GM23338 (cell line): ENCODE results near the gene COL18A1. TPM values are rescaled to one million over a fixed set of nuclear protein-coding genes. Genes with fewer than 3 reads are reported as not detected.

Experiments used
- ATAC-seq: fragments of 200-7000 bp; cut with Tn5 transposase; 3 replicates; pipeline ENCODE4 v1.9.1; 2020
- DNase-seq: peaks from one replicate; pipeline ENCODE4 v3.0.0-alpha.2; 2015; ENCODE audit warnings: low spot score
- H2AFZ ChIP-seq: fragments of 200-600 bp; sonication (generic); 2 replicates; pipeline ENCODE4 v1.8.0; 2016; ENCODE audit warnings: antibody characterized with exemption, mild to moderate bottlenecking, moderate library complexity
- H3F3A ChIP-seq: fragments of 200-600 bp; sonication (generic); replicated peaks from 2 replicates; pipeline ENCODE4 v1.8.0; 2017; ENCODE audit warnings: antibody characterized with exemption, mixed run types, low read depth
- H3K27ac ChIP-seq: fragments of 200-600 bp; sonication (generic); 2 replicates; pipeline ENCODE4 v1.6.1; 2016; ENCODE audit warnings: low read depth
- H3K27me3 ChIP-seq: fragments of 200-600 bp; sonication (generic); 2 replicates; pipeline ENCODE4 v1.8.0; 2016; ENCODE audit warnings: mild to moderate bottlenecking, mixed run types, moderate library complexity; ENCODE audit not compliant: insufficient read depth
- H3K36me3 ChIP-seq: fragments of 200-600 bp; sonication (generic); 2 replicates; pipeline ENCODE4 v1.8.0; 2016; ENCODE audit warnings: mild to moderate bottlenecking; ENCODE audit not compliant: insufficient read depth
- H3K4me1 ChIP-seq: fragments of 200-600 bp; sonication (generic); 2 replicates; pipeline ENCODE4 v1.8.0; 2016; ENCODE audit warnings: mild to moderate bottlenecking, moderate library complexity; ENCODE audit not compliant: insufficient read depth
- H3K4me2 ChIP-seq: fragments of 200-600 bp; sonication (generic); 2 replicates; pipeline ENCODE4 v1.7.1; 2017; ENCODE audit warnings: mixed run types
- H3K4me3 ChIP-seq: fragments of 200-600 bp; sonication (generic); 2 replicates; pipeline ENCODE4 v1.6.1; 2016; ENCODE audit warnings: mixed run types
- H3K79me2 ChIP-seq: fragments of 200-600 bp; sonication (generic); replicated peaks from 2 replicates; pipeline ENCODE4 v1.8.0; 2017; ENCODE audit warnings: mild to moderate bottlenecking; ENCODE audit not compliant: insufficient read depth
- H3K9me2 ChIP-seq: fragments of 200-600 bp; sonication (generic); 2 replicates; pipeline ENCODE4 v1.8.0; 2017; ENCODE audit not compliant: insufficient read depth
- H4K20me1 ChIP-seq: fragments of 200-600 bp; sonication (generic); replicated peaks from 2 replicates; pipeline ENCODE4 v1.8.0; 2017; ENCODE audit warnings: mild to moderate bottlenecking; ENCODE audit not compliant: insufficient read depth
- H3K27ac Mint-ChIP-seq: 2 replicates; pipeline ENCODE4 v1.8.0; 2020; ENCODE audit warnings: inconsistent platforms, mild to moderate bottlenecking, moderate library complexity, mixed read lengths
- H3K27me3 Mint-ChIP-seq: 3 replicates; pipeline ENCODE4 v1.8.0; 2022; ENCODE audit warnings: low read depth, mild to moderate bottlenecking, moderate library complexity, mixed read lengths, inconsistent platforms; ENCODE audit not compliant: insufficient read depth, poor library complexity
- H3K36me3 Mint-ChIP-seq: 3 replicates; pipeline ENCODE4 v1.8.0; 2021; ENCODE audit warnings: low read depth, mild to moderate bottlenecking, inconsistent platforms, moderate library complexity, mixed read lengths
- H3K4me1 Mint-ChIP-seq: 3 replicates; pipeline ENCODE4 v1.8.0; 2020; ENCODE audit warnings: mild to moderate bottlenecking, inconsistent platforms, mixed read lengths
- H3K4me3 Mint-ChIP-seq: 3 replicates; pipeline ENCODE4 v1.8.0; 2021; ENCODE audit warnings: moderate library complexity, mild to moderate bottlenecking, inconsistent platforms, mixed read lengths
- H3K9me3 Mint-ChIP-seq: 3 replicates; pipeline ENCODE4 v1.8.0; 2020; ENCODE audit warnings: moderate library complexity, mild to moderate bottlenecking, inconsistent platforms, mixed read lengths
- CREB1 ChIP-seq: fragments of 250-450 bp; sonication (Bioruptor Pico); IDR thresholded peaks from 2 replicates; pipeline ENCODE4 v1.5.0; 2020; ENCODE audit warnings: low read depth, mild to moderate bottlenecking, moderate library complexity
- EZH2 ChIP-seq: fragments of 200-600 bp; sonication (generic); IDR thresholded peaks from one replicate; pipeline ENCODE4 v1.8.0; 2017; ENCODE audit warnings: antibody characterized with exemption, mild to moderate bottlenecking, low read depth; ENCODE audit not compliant: unreplicated experiment
- EZH2phosphoT487 ChIP-seq: fragments of 200-600 bp; sonication (generic); IDR thresholded peaks from one replicate; pipeline ENCODE4 v1.8.1; 2018; ENCODE audit warnings: antibody characterized with exemption; ENCODE audit not compliant: unreplicated experiment
- JUNB ChIP-seq: IDR thresholded peaks from one replicate; pipeline ENCODE4 v1.6.1; 2016; ENCODE audit warnings: antibody characterized with exemption; ENCODE audit not compliant: unreplicated experiment
- NANOG ChIP-seq: IDR thresholded peaks from 2 replicates; pipeline ENCODE4 v1.6.1; 2016; ENCODE audit warnings: antibody characterized with exemption, borderline replicate concordance
- POLR2AphosphoS5 ChIP-seq: IDR thresholded peaks from 2 replicates; pipeline ENCODE4 v1.6.1; 2016; ENCODE audit warnings: antibody characterized with exemption, low read depth
- STAT1 ChIP-seq: IDR thresholded peaks from one replicate; pipeline ENCODE4 v1.6.1; 2016; ENCODE audit warnings: antibody characterized with exemption; ENCODE audit not compliant: unreplicated experiment
- ZNF114 ChIP-seq: fragments of 250-450 bp; sonication (Bioruptor Pico); IDR thresholded peaks from 2 replicates; pipeline ENCODE4 v1.5.0; 2020; ENCODE audit warnings: mild to moderate bottlenecking, moderate library complexity
- ZNF331 ChIP-seq: fragments of 250-450 bp; sonication (Bioruptor Pico); IDR thresholded peaks from 2 replicates; pipeline ENCODE4 v1.5.0; 2020; ENCODE audit warnings: low read depth, mild to moderate bottlenecking, moderate library complexity
- polyA plus RNA-seq: library from polyadenylated mRNA; unstranded; fragments of >200 nt; fragmentation: Nextera tagmentation; extraction: Ambion mirVana; gene quantifications from 2 replicates; pipeline ENCODE4 v1.2.1, GENCODE V29; 2016
- total RNA-seq: library from RNA; depleted of rRNA; stranded (reverse); fragments of >200 nt; shearing (Covaris generic); gene quantifications from 2 replicates; pipeline ENCODE4 v1.2.3, GENCODE V29; 2014
- TF ChIP-seq, protein P1 (sequence below): fragments of 250-450 bp; sonication (Bioruptor Pico); IDR thresholded peaks from 2 replicates; pipeline ENCODE4 v1.5.0; 2020; ENCODE audit warnings: mild to moderate bottlenecking, moderate library complexity
- TF ChIP-seq, protein P2 (sequence below), 2 experiments: fragments of 200-600 bp in 1 of 2; sonication (generic) in 1 of 2; conservative IDR thresholded peaks; 2 replicates each; pipeline versions ENCODE4 v1.5.1 to v1.6.1; 2016 to 2017; ENCODE audit warnings: antibody characterized with exemption in 2 of 2, low read depth in 2 of 2, mild to moderate bottlenecking in 2 of 2, moderate library complexity in 1 of 2
- TF ChIP-seq, protein P3 (sequence below): IDR thresholded peaks from 2 replicates; pipeline ENCODE4 v1.6.1; 2016; ENCODE audit warnings: antibody characterized with exemption
- TF ChIP-seq, protein P4 (sequence below): IDR thresholded peaks from one replicate; pipeline ENCODE4 v1.6.1; 2018; ENCODE audit warnings: antibody characterized with exemption; ENCODE audit not compliant: unreplicated experiment

Gene COL18A1
- total and polyA plus RNA-seq, 2 experiments from 2014 or later: 38.4 to 430 TPM

- peaks cover 4% of the 10 kb centered on the region for H3K4me1 Mint-ChIP-seq
- H3K4me3 Mint-ChIP-seq: no peak overlapping the region
- Histone ChIP-seq H3K27ac (no peak overlapping the region), H3K4me2 (no peak overlapping the region), H3K9me2 (no peaks in the 10 kb centered on the region), H3K27me3 (no peaks in the 10 kb centered on the region), H3K4me1 (no peaks in the 10 kb centered on the region; the same call in 1 of the 2 replicates), H3K4me3 (no peak overlapping the region), H3K36me3 (no peaks in the 10 kb centered on the region), H3F3A (no peaks in the 10 kb centered on the region), H4K20me1 (peaks cover 8% of the 10 kb centered on the region; the same call in 1 of the 2 replicates), H3K79me2 (peaks cover 33% of the 10 kb centered on the region), H2AFZ (no peak overlapping the region)
- DNase-seq (no peak), ATAC-seq (no peak)
- TF ChIP-seq POLR2AphosphoS5: no peak
- TF ChIP-seq EZH2: no peak
- no peak for TF ChIP-seq NANOG
- TF ChIP-seq ZNF114: no peak
- no peak for TF ChIP-seq EZH2phosphoT487
- TF ChIP-seq ZNF331 (CRISPR knock-in tag): no peak
- TF ChIP-seq JUNB: no peak
- TF ChIP-seq, protein P1, sequence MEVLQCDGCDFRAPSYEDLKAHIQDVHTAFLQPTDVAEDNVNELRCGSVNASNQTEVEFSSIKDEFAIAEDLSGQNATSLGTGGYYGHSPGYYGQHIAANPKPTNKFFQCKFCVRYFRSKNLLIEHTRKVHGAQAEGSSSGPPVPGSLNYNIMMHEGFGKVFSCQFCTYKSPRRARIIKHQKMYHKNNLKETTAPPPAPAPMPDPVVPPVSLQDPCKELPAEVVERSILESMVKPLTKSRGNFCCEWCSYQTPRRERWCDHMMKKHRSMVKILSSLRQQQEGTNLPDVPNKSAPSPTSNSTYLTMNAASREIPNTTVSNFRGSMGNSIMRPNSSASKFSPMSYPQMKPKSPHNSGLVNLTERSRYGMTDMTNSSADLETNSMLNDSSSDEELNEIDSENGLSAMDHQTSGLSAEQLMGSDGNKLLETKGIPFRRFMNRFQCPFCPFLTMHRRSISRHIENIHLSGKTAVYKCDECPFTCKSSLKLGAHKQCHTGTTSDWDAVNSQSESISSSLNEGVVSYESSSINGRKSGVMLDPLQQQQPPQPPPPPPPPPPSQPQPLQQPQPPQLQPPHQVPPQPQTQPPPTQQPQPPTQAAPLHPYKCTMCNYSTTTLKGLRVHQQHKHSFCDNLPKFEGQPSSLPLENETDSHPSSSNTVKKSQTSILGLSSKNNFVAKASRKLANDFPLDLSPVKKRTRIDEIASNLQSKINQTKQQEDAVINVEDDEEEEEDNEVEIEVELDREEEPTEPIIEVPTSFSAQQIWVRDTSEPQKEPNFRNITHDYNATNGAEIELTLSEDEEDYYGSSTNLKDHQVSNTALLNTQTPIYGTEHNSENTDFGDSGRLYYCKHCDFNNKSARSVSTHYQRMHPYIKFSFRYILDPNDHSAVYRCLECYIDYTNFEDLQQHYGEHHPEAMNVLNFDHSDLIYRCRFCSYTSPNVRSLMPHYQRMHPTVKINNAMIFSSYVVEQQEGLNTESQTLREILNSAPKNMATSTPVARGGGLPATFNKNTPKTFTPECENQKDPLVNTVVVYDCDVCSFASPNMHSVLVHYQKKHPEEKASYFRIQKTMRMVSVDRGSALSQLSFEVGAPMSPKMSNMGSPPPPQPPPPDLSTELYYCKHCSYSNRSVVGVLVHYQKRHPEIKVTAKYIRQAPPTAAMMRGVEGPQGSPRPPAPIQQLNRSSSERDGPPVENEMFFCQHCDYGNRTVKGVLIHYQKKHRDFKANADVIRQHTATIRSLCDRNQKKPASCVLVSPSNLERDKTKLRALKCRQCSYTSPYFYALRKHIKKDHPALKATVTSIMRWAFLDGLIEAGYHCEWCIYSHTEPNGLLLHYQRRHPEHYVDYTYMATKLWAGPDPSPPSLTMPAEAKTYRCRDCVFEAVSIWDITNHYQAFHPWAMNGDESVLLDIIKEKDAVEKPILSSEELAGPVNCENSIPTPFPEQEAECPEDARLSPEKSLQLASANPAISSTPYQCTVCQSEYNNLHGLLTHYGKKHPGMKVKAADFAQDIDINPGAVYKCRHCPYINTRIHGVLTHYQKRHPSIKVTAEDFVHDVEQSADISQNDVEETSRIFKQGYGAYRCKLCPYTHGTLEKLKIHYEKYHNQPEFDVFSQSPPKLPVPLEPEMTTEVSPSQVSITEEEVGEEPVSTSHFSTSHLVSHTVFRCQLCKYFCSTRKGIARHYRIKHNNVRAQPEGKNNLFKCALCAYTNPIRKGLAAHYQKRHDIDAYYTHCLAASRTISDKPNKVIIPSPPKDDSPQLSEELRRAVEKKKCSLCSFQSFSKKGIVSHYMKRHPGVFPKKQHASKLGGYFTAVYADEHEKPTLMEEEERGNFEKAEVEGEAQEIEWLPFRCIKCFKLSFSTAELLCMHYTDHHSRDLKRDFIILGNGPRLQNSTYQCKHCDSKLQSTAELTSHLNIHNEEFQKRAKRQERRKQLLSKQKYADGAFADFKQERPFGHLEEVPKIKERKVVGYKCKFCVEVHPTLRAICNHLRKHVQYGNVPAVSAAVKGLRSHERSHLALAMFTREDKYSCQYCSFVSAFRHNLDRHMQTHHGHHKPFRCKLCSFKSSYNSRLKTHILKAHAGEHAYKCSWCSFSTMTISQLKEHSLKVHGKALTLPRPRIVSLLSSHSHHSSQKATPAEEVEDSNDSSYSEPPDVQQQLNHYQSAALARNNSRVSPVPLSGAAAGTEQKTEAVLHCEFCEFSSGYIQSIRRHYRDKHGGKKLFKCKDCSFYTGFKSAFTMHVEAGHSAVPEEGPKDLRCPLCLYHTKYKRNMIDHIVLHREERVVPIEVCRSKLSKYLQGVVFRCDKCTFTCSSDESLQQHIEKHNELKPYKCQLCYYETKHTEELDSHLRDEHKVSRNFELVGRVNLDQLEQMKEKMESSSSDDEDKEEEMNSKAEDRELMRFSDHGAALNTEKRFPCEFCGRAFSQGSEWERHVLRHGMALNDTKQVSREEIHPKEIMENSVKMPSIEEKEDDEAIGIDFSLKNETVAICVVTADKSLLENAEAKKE (CRISPR knock-in tag): no peak
- no peak for TF ChIP-seq CREB1 (CRISPR knock-in tag)
- TF ChIP-seq, protein P2, sequence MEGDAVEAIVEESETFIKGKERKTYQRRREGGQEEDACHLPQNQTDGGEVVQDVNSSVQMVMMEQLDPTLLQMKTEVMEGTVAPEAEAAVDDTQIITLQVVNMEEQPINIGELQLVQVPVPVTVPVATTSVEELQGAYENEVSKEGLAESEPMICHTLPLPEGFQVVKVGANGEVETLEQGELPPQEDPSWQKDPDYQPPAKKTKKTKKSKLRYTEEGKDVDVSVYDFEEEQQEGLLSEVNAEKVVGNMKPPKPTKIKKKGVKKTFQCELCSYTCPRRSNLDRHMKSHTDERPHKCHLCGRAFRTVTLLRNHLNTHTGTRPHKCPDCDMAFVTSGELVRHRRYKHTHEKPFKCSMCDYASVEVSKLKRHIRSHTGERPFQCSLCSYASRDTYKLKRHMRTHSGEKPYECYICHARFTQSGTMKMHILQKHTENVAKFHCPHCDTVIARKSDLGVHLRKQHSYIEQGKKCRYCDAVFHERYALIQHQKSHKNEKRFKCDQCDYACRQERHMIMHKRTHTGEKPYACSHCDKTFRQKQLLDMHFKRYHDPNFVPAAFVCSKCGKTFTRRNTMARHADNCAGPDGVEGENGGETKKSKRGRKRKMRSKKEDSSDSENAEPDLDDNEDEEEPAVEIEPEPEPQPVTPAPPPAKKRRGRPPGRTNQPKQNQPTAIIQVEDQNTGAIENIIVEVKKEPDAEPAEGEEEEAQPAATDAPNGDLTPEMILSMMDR (conservative IDR thresholded peaks at IDR 0.05; ENCODE audit: low read depth in 2 of 2): no peak
- TF ChIP-seq STAT1: no peak
- TF ChIP-seq, protein P3, sequence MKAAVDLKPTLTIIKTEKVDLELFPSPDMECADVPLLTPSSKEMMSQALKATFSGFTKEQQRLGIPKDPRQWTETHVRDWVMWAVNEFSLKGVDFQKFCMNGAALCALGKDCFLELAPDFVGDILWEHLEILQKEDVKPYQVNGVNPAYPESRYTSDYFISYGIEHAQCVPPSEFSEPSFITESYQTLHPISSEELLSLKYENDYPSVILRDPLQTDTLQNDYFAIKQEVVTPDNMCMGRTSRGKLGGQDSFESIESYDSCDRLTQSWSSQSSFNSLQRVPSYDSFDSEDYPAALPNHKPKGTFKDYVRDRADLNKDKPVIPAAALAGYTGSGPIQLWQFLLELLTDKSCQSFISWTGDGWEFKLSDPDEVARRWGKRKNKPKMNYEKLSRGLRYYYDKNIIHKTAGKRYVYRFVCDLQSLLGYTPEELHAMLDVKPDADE: no peak
- TF ChIP-seq, protein P4, sequence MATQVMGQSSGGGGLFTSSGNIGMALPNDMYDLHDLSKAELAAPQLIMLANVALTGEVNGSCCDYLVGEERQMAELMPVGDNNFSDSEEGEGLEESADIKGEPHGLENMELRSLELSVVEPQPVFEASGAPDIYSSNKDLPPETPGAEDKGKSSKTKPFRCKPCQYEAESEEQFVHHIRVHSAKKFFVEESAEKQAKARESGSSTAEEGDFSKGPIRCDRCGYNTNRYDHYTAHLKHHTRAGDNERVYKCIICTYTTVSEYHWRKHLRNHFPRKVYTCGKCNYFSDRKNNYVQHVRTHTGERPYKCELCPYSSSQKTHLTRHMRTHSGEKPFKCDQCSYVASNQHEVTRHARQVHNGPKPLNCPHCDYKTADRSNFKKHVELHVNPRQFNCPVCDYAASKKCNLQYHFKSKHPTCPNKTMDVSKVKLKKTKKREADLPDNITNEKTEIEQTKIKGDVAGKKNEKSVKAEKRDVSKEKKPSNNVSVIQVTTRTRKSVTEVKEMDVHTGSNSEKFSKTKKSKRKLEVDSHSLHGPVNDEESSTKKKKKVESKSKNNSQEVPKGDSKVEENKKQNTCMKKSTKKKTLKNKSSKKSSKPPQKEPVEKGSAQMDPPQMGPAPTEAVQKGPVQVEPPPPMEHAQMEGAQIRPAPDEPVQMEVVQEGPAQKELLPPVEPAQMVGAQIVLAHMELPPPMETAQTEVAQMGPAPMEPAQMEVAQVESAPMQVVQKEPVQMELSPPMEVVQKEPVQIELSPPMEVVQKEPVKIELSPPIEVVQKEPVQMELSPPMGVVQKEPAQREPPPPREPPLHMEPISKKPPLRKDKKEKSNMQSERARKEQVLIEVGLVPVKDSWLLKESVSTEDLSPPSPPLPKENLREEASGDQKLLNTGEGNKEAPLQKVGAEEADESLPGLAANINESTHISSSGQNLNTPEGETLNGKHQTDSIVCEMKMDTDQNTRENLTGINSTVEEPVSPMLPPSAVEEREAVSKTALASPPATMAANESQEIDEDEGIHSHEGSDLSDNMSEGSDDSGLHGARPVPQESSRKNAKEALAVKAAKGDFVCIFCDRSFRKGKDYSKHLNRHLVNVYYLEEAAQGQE: no peak
- peaks cover 10% of the 10 kb centered on the region; the same call in 2 of the 3 replicates for H3K36me3 Mint-ChIP-seq
- no peak overlapping the region for H3K27ac Mint-ChIP-seq
- peaks cover 9% of the 10 kb centered on the region for H3K27me3 Mint-ChIP-seq
- no peaks in the 10 kb centered on the region; the same call in 2 of the 3 replicates for H3K9me3 Mint-ChIP-seq
These were observed 131.5 kb downstream of the COL18A1 start for GRCh38 chr21:45536301-45537081.
